ENCODE results near the gene ALS2CL.

DNA sequence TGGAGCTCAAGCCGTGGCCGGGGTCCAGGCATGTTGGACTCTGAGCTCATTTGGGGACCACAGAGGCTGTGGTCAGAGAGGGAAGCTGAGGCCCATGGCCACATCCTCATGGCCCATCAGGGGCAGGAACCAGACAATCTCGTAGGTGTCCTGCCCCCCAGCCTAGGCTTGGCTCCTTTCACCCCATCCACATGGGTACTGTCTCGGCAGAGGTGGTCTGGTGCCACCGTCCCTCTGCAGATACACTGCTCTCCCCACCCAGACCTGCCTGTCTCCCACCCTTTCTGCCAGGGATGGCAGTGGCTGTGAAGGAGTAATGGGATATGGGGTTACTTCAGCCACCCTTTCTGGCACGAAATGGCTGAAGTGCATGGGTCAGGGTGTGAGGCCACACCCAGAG lies 16.2 kb upstream of the ALS2CL start:
- TF ChIP-seq POLR2A (IDR thresholded peaks at IDR 0.05; ENCODE audit: low read depth, low read length) (no peak), POLR2AphosphoS5 (IDR thresholded peaks at IDR 0.05; ENCODE audit: low read depth, low read length) (no peak), TAF1 (IDR thresholded peaks at IDR 0.05; ENCODE audit: borderline replicate concordance, low read depth, low read length) (no peak)

Measured in GM12892 (cell line).